HG02981 (cell line): ENCODE measurements around the gene TMEM272.
A peak's percentile ranks its signal among the peaks of the same experiment; 100 is the strongest.

Experiments
- ATAC-seq: cut with Tn5 transposase; IDR thresholded peaks from one replicate; pipeline ENCODE4 v1.9.1; 2021; ENCODE audit warnings: mild to moderate bottlenecking, moderate library complexity; ENCODE audit not compliant: unreplicated experiment

Gene TMEM272

DNA sequence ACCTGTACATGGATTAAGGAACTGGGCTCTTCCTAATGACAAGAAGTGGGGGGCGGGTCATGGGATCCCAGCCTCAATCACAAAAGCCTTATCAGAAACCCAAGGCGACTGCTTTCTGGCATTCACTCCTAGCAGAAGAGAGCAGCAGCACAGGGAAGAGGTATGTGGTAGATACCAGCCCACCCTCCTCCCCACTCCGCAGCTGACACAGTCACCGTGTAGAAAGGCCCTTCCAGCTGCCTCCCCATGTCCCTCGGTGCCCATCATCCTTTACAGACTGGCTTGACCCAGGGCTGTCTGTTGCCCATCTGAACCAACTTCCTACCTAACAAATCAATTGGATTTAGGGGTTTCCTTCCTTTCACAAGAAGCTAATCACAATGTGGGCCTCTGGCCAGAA lies 37.9 kb downstream of the TMEM272 start:
- no peak for ATAC-seq

DNA sequence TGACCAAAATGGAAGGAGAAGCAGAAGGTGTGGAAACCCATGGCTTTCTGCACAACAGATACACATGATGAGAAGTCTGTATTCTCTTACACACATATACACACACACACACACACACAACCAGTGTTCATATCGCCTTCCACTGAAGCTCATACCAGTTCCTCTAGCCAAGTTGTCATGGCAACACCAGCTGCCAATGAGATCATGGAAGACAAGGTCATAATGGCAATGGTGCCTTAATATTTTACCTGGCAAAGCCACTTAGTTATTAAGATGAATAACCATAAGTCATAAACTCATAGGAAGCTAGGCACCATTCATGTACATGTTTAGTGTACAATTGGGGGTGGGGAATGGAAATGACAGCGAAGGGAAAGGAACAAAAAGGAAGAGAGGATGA lies 38.4 kb downstream of the TMEM272 start:
- ATAC-seq = no peak

DNA sequence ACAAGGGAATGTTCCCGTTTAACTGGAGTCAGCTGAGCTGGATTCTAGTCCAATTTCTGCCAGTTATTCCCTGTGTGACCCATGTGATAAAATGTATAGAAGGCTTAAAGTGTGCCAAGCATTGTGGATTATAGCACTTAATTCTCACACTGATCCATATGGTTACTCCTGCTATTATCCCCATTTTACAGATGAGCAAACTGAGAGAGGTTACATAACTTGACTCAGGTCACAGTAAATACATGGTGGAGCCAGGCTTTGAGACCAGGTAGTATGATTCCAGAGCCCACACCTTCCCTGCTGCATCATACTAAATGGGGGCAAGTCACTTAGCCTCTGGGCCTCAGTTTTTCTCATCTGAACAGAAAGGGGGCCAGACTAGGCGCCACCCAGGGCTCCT lies 39.1 kb downstream of the TMEM272 start:
- ATAC-seq = no peak

- no peak for ATAC-seq
Observed at GRCh38 chr13:51805313-51805712, 39.7 kb downstream of the TMEM272 start.

DNA sequence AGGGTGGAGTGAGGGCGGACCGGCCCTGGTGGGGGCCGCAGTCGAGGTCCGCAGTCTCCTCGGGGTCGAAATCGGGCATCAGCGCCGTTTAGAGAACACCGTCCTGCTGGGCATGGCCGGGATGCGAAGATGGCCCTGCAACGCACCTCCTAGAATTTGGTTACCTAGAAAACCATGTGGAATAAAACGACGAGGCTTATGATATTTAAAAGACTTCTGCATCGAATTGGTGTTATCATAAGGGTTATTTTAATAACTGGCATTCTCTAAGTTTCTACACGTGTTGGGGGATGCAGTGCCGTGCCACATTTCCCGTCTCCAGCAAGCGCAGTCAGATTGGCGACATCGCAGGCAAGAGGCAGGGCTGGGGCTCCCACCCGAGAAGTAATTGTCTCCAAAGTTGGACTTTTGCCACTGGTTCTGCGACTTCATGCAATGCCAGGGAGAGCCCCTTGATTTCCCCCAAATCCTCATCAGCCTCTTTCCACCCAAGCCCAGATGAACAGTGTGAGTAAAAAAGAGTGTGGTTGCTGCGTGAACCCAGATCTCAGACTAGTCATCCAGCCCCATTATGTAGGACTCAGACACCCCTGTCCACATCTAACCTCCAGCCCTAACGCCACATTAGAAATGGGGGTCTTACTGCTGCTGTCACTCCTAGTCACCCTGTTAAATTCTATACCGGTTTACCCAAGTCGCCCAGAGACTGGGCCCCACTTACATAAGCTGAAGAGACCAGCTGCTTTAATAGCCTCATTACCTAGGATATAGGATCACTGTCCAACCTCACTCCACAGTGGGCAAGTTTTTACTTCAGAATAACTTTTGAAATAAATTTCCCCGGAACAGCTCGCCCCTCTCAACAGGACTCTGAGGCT lies 40.4 kb downstream of the TMEM272 start:
- ATAC-seq = no peak

DNA sequence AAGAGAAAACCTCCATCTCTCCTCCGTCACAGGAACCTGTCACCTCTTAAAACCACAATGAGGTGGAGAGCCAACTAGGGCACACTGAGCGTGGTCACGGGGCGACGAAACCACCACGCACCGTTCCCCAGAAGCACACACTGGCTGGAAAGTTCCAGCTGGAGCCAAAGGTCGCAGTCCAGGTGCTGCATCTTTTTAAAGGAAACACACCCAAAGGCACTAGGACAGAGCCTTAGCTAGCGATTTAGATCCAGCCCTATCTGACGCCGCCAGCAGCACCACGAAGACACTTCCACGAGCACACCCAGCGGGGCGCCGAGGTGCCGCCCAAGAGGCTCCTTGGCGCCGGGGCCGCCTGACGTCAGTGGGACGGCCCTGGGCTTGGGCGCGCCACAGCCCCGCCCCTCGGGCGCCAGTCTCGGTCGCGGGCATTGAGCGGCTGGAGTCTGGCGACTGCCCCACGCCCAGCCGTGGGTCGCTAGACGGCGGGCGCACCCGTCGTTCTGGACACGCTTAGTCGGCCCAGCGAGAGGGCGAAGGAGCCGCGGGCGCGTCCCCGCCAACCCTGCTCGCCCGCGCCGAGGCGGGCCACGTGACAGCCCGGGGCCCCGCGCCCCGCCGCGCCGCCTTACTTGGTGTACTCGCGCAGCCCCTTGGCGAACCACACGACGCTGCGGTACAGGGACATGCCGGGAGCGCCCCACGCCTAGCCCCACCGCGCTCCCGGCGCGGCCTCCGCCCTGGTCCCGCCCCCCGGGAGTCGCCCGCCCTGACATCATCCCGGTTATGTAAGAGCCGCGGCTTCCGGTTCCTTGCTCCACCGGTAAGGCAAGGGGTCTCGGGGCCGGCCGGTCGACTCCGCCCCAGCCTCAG lies 41.3 kb downstream of the TMEM272 start, which contains the start of gene DHRS12:
TSS of gene DHRS12 (minus strand) at position 742 of the 873 bp plus-strand sequence. CDS start 4,504 bp downstream, outside the sequence.
- peak; percentile 83 for ATAC-seq

DNA sequence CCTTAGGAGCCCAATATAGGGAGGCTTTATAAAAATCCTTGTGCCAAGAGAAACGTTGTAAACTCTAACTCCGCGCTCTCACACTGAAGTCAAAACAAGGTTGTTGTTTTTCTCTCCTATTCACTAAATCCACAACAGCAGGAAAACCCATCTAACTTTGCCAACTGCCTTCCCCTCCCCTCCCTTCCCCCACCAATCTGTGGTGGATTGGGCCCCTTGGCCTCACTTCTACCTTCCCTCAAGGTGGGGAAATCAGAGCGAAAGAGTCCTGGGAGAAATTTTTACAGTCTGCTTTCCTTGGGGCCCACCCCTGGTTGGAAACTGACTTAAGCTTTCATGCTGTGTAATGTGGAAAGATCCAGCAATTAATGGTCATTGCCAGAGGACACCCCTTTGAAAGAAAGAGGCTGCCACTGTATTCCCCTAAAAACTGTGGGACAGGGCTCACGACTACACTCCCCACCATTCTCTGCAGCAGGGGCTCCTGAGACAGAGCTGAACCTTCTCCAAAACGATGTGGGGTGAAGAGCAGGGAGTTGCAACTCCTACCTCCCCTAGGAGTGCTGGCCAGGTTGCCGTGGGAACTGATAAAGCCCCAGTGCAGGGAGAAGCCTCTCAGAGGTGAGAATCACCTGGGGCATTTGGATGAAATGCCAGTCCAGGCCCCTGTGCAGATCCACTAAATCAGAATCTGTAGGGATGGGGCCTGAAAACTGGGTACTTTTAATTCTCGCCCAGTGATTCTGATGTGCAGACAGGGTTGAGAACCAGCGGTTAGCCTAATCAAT lies 42.2 kb downstream of the TMEM272 start:
- no peak for ATAC-seq

GRCh38 chr13:51801631-51802099 lies 43.3 kb downstream of the TMEM272 start:
- ATAC-seq = no peak

GRCh38 chr13:51800486-51800885 lies 44.5 kb downstream of the TMEM272 start:
- ATAC-seq = no peak

GRCh38 chr13:51799261-51799660 lies 45.7 kb downstream of the TMEM272 start:
- no peak for ATAC-seq

DNA sequence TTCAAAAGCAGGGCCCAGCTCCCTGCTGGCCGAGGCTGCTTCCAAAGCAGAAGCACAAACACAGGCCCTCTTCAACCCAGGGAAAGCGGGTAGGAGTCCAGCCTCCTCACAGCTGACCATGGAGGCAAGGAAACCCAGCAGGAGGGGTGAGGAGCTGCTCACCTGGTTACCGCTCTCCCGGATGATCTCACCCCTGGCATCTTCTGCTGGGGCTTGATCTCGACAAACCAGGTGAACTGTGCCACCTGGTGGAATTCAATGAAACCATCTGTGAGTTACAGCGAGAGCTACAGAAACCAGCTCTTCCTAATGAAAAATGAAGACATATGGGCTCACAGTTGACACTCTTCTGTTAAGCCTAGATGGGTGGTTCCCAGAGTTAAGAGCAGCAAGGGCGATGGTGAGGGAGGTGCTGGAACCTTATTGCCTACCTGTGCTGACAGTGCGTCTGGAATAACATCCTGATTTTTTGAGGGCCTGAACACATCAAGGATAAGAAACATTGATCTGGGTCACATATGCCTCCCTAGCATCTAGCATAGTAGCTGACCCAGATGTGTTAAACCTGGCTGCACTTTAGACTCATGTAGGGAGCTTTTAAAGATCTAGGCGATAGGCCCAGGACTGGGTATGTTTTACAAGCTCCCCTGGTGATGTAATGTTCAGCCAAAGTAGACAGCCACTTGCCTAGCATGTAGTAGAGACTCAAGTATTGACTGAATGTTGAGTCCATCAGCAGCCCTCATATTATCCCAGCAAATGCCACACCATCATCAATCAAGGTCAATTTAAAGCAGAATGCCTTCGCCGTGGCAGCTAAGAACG lies 47.1 kb downstream of the TMEM272 start:
- ATAC-seq = no peak

- ATAC-seq = no peak
Observed at GRCh38 chr13:51796546-51796945, 48.4 kb downstream of the TMEM272 start.

- no peak for ATAC-seq
Observed at GRCh38 chr13:51795419-51795818, 49.6 kb downstream of the TMEM272 start.

DNA sequence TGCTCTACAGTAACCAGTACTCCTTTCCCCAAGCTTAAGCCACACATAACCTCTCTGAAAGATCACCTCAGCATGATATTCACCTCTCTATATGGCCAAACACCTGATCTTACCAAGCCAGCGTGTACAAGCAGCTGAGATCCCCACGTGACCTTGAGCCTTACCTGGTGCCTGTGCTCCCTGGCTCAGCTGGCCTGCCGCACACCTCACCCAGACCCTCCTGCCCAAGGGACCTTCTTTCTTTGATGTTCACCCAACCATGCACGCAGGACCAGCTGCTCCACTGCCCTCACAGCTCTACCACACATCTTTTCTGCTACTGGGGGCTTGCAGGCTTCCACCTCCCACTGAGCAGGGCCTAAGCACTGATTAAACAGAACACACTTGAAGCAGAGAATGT lies 50.0 kb downstream of the TMEM272 start:
- ATAC-seq = no peak

DNA sequence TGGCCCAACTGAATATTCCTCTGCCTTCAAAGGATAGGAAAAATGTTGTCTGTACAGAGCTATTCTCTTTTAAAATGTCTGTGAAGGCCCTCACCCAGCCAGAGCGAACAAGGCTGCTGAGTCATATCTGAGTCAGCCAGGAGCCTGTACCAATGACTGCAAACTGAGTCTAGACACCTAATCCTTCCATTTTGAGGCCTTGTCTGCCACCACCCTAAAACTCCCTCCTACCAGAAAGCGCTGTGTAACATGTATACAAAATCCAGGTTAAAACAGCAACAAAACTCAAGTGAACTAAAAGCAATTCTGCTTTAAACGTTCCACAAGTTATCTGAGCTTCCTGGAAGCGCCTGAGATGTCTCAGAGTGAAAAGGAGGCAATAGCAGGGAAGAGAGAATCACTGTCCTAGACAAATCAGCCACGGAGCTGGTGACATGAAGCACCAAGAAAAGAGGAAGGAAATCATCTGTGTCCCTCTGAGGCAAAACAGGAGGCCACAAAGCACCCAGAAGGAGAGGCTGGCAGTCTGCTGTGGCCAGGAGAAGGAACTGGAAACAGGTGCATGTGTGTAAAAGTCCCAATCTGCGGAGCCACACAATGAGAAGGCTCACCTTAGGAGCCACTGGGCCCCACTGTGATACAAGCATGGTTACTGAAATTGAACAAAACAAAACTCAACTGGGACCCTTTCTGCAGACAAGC lies 51.3 kb downstream of the TMEM272 start:
- peak; percentile 66 for ATAC-seq

DNA sequence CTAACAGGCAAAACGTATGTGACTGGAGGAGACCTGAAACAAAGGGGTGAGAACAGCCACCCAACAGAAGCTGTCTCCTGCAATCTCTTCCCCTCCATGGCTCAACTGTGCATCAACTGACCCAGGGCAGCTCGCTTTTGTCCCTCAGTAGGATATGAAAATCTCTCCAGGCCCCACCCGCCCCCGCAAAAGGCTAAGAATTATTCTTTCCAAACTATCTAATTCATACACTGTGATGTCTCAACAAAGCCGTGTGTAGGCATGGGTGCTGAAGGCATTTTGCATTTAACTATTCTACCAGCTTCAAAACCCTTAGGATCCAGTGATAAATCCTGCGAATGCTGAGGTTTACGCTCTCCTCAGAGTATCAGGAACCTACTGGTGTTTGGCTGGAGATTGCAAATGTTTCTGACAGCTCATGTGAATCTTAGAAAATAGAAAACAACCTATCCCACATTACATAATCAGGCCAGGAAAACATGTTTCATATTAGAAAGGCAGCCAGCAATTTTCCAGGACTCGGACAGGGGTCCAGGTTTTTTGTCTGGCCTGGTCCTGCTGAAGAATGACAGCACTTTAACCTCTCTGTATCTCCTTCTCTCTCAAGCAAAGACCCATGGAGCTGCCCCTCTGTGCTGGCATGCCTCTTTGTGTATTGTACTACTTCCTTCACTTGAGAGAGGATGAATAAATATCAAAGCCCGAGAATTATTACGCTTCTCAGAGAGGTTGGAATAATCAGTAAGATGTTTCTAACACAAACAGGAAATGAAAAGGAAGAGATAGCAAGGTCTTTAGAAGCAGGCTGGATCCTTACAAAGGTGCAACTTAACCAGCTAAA lies 58.3 kb downstream of the TMEM272 start:
- no peak for ATAC-seq

DNA sequence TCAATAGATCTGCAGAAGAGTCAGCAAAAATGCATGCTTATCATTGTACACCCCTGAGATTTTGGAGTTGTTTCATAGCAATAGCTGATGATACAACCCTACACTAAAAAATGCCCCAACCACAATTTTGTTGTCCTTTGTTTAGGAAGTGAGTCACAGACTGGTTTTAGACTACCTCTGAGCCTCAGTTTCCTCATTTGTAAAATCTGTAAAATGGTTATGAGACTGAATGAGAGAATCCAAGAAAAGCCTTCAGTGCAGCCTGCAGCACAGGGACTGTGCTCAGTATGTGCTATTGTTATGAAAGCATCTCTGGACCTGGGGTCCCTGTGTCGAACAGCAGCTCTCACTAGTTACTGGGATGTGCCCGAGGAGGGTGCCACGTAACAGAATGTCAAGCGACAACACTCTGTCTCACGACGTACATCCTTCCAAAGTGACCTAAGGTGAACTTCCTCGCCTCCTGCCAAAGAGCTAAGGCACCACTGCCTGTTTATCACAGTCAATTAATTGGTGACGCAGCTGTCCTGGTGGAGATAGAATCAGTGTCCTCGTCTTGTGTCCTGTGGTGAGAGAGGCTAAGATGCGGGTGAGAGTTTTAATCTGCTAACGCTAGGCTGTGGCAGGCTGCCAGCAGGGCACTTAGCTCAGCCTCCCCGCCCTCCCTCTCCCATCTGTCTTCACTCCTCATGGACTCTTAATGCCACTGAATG lies 59.1 kb downstream of the TMEM272 start:
- no peak for ATAC-seq

DNA sequence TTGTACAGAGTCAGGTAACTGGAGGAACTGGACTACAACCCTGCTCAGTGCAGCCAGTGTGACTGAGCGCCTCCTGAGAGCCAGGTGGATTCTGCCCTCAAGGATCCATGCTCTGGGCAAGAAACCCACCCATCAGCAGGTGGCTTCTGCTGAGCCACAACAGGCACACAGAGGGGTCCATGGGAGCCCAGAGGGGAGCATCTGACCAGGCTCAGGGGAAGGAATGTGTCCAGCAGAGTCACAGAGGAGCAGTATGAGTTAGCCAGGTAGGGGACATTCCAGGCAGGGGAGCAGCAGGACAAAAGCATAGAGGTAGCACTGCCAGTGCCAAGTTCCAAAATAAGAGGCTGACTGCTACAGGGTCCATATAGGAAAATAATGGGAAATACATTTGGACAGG lies 60.9 kb downstream of the TMEM272 start:
- ATAC-seq = no peak
